Progenitor cell of endocrine pancreas (in vitro differentiated cells): Measurements from ENCODE around the gene FNBP1. TPM values are rescaled to one million over a fixed set of nuclear protein-coding genes. Genes with fewer than 3 reads are reported as not detected.
A peak's percentile ranks its signal among the peaks of the same experiment; 100 is the strongest.

ENCODE experiments used
- DNase-seq: peaks from one replicate; pipeline ENCODE4 v3.0.0; 2021; ENCODE audit warnings: low spot score; ENCODE audit not compliant: unreplicated experiment
- H3K27ac Mint-ChIP-seq: 2 replicates; pipeline ENCODE4 v1.8.0; 2021; ENCODE audit warnings: mild to moderate bottlenecking, moderate library complexity, mixed read lengths
- H3K27me3 Mint-ChIP-seq: 2 replicates; pipeline ENCODE4 v1.8.0; 2021; ENCODE audit warnings: mixed read lengths
- H3K36me3 Mint-ChIP-seq: 2 replicates; pipeline ENCODE4 v1.8.0; 2022; ENCODE audit warnings: mixed read lengths; ENCODE audit not compliant: insufficient read depth
- H3K4me1 Mint-ChIP-seq: 2 replicates; pipeline ENCODE4 v1.8.0; 2021; ENCODE audit warnings: low read depth, mixed read lengths
- H3K4me3 Mint-ChIP-seq: 2 replicates; pipeline ENCODE4 v1.8.0; 2021; ENCODE audit warnings: low read depth, mild to moderate bottlenecking, moderate library complexity, mixed read lengths
- H3K9me3 Mint-ChIP-seq: 2 replicates; pipeline ENCODE4 v1.8.0; 2021; ENCODE audit warnings: low read depth, mixed read lengths
- CTCF ChIP-seq: fragments of 200-600 bp; sonication (generic); IDR thresholded peaks from one replicate; pipeline ENCODE4 v1.5.0; 2021; ENCODE audit warnings: antibody characterized with exemption, mild to moderate bottlenecking; ENCODE audit not compliant: unreplicated experiment
- total RNA-seq: library from RNA; stranded (reverse); gene quantifications from 2 replicates; pipeline ENCODE4 v1.2.1, GENCODE V29; 2021

Gene FNBP1
- total RNA-seq, 1 donor from 2014 or later: 44.1 TPM

GRCh38 chr9:129929496-129930125 is 113.4 kb downstream of the FNBP1 start:
- H3K36me3 Mint-ChIP-seq: peaks cover 5% of the 10 kb centered on the region
- H3K27me3 Mint-ChIP-seq: no peaks in the 10 kb centered on the region
- peak overlapping the region; percentile 62 for H3K27ac Mint-ChIP-seq
- H3K4me1 Mint-ChIP-seq: peaks cover 6% of the 10 kb centered on the region
- TF ChIP-seq CTCF: no peak
- DNase-seq: no peak
- H3K4me3 Mint-ChIP-seq: no peak overlapping the region
- no peaks in the 10 kb centered on the region for H3K9me3 Mint-ChIP-seq

- Mint-ChIP-seq H3K4me1 (no peaks in the 10 kb centered on the region), H3K9me3 (no peaks in the 10 kb centered on the region), H3K4me3 (no peak overlapping the region), H3K27me3 (no peaks in the 10 kb centered on the region), H3K36me3 (peaks cover 13% of the 10 kb centered on the region), H3K27ac (no peak overlapping the region)
- DNase-seq: no peak
- TF ChIP-seq CTCF: no peak
These were observed 119.4 kb downstream of the FNBP1 start for GRCh38 chr9:129923589-129923988.

GRCh38 chr9:129921905-129922304 is 121.1 kb downstream of the FNBP1 start:
- Mint-ChIP-seq H3K36me3 (peaks cover 12% of the 10 kb centered on the region), H3K27ac (no peak overlapping the region), H3K4me3 (no peak overlapping the region), H3K9me3 (no peaks in the 10 kb centered on the region), H3K4me1 (no peaks in the 10 kb centered on the region), H3K27me3 (no peaks in the 10 kb centered on the region)
- no peak for TF ChIP-seq CTCF
- no peak for DNase-seq

GRCh38 chr9:129919841-129920240 is 123.1 kb downstream of the FNBP1 start:
- Mint-ChIP-seq H3K27ac (no peak overlapping the region), H3K36me3 (peaks cover 12% of the 10 kb centered on the region), H3K4me1 (no peaks in the 10 kb centered on the region), H3K4me3 (no peak overlapping the region), H3K9me3 (no peaks in the 10 kb centered on the region), H3K27me3 (no peaks in the 10 kb centered on the region)
- TF ChIP-seq CTCF: no peak
- no peak for DNase-seq

- no peak for DNase-seq
- no peak overlapping the region for H3K27ac Mint-ChIP-seq
- no peak for TF ChIP-seq CTCF
- no peak overlapping the region for H3K4me3 Mint-ChIP-seq
- H3K4me1 Mint-ChIP-seq: no peaks in the 10 kb centered on the region
- peaks cover 10% of the 10 kb centered on the region for H3K36me3 Mint-ChIP-seq
- no peaks in the 10 kb centered on the region for H3K9me3 Mint-ChIP-seq
- H3K27me3 Mint-ChIP-seq: no peaks in the 10 kb centered on the region
These were observed 123.7 kb downstream of the FNBP1 start for GRCh38 chr9:129919277-129919676.
